Parathyroid adenoma (tissue), 2 donors: Measurements from ENCODE around the gene UGT1A3.

Source experiments
- H2AFZ ChIP-seq: fragments of 300-600 bp; sonication (generic); one replicate; pipeline ENCODE4 v1.7.0; 2017; ENCODE audit warnings: antibody characterized with exemption, mild to moderate bottlenecking
- H3K27ac ChIP-seq: fragments of 300-600 bp; sonication (generic); one replicate; pipeline ENCODE4 v1.7.0; 2017
- H3K27me3 ChIP-seq: fragments of 300-600 bp; sonication (generic); one replicate; pipeline ENCODE4 v1.7.0; 2017; ENCODE audit warnings: low read length; ENCODE audit not compliant: control insufficient read depth, insufficient read depth
- H3K36me3 ChIP-seq: fragments of 300-600 bp; sonication (generic); one replicate; pipeline ENCODE4 v1.7.0; 2017; ENCODE audit warnings: low read length; ENCODE audit not compliant: control insufficient read depth, insufficient read depth
- H3K4me1 ChIP-seq: fragments of 300-600 bp; sonication (generic); one replicate; pipeline ENCODE4 v1.7.0; 2017; ENCODE audit warnings: control low read depth
- H3K4me2 ChIP-seq: fragments of 300-600 bp; sonication (generic); one replicate; pipeline ENCODE4 v1.7.0; 2017; ENCODE audit warnings: low read length
- H3K4me3 ChIP-seq: fragments of 300-600 bp; sonication (generic); one replicate; pipeline ENCODE4 v1.7.0; 2017; ENCODE audit warnings: low read depth, low read length
- H3K79me2 ChIP-seq: fragments of 300-600 bp; sonication (generic); one replicate; pipeline ENCODE4 v1.7.0; 2017; ENCODE audit warnings: control low read depth
- H3K9ac ChIP-seq: fragments of 300-600 bp; sonication (generic); one replicate; pipeline ENCODE4 v1.7.0; 2017; ENCODE audit warnings: mild to moderate bottlenecking
- H3K9me3 ChIP-seq: fragments of 300-600 bp; sonication (generic); one replicate; pipeline ENCODE4 v1.7.0; 2017; ENCODE audit warnings: low read length; ENCODE audit not compliant: control insufficient read depth
- TF ChIP-seq, protein P1 (sequence below): fragments of 300-600 bp; sonication (generic); IDR thresholded peaks from one replicate; pipeline ENCODE4 v1.7.0; 2017; ENCODE audit warnings: antibody characterized with exemption, mild to moderate bottlenecking
- donor health status: primary hyperparathyroidism.

The UGT1A3 gene

GRCh38 chr2:233816334-233816733 is 87.5 kb downstream of the UGT1A3 start:
- no peaks in the 10 kb centered on the region for H3K4me1 ChIP-seq
- no peaks in the 10 kb centered on the region for H3K79me2 ChIP-seq
- no peak overlapping the region for H2AFZ ChIP-seq
- TF ChIP-seq, protein P1, sequence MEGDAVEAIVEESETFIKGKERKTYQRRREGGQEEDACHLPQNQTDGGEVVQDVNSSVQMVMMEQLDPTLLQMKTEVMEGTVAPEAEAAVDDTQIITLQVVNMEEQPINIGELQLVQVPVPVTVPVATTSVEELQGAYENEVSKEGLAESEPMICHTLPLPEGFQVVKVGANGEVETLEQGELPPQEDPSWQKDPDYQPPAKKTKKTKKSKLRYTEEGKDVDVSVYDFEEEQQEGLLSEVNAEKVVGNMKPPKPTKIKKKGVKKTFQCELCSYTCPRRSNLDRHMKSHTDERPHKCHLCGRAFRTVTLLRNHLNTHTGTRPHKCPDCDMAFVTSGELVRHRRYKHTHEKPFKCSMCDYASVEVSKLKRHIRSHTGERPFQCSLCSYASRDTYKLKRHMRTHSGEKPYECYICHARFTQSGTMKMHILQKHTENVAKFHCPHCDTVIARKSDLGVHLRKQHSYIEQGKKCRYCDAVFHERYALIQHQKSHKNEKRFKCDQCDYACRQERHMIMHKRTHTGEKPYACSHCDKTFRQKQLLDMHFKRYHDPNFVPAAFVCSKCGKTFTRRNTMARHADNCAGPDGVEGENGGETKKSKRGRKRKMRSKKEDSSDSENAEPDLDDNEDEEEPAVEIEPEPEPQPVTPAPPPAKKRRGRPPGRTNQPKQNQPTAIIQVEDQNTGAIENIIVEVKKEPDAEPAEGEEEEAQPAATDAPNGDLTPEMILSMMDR: no peak
- H3K27me3 ChIP-seq: no peaks in the 10 kb centered on the region
- no peaks in the 10 kb centered on the region for H3K9me3 ChIP-seq
- no peak overlapping the region for H3K27ac ChIP-seq
- H3K36me3 ChIP-seq: no peaks in the 10 kb centered on the region
- H3K4me2 ChIP-seq: no peak overlapping the region
- H3K4me3 ChIP-seq: no peak overlapping the region
- H3K9ac ChIP-seq: no peak overlapping the region

GRCh38 chr2:233816771-233817170 is 87.9 kb downstream of the UGT1A3 start:
- Histone ChIP-seq H2AFZ (no peak overlapping the region), H3K27me3 (no peaks in the 10 kb centered on the region), H3K9me3 (no peaks in the 10 kb centered on the region), H3K9ac (no peak overlapping the region), H3K4me1 (no peaks in the 10 kb centered on the region), H3K4me3 (no peak overlapping the region), H3K79me2 (no peaks in the 10 kb centered on the region), H3K4me2 (no peak overlapping the region), H3K36me3 (no peaks in the 10 kb centered on the region), H3K27ac (no peak overlapping the region)
- TF ChIP-seq, protein P1: no peak

GRCh38 chr2:233817361-233817911 is 88.6 kb downstream of the UGT1A3 start:
- Histone ChIP-seq H3K9me3 (no peaks in the 10 kb centered on the region), H2AFZ (no peak overlapping the region)

DNA sequence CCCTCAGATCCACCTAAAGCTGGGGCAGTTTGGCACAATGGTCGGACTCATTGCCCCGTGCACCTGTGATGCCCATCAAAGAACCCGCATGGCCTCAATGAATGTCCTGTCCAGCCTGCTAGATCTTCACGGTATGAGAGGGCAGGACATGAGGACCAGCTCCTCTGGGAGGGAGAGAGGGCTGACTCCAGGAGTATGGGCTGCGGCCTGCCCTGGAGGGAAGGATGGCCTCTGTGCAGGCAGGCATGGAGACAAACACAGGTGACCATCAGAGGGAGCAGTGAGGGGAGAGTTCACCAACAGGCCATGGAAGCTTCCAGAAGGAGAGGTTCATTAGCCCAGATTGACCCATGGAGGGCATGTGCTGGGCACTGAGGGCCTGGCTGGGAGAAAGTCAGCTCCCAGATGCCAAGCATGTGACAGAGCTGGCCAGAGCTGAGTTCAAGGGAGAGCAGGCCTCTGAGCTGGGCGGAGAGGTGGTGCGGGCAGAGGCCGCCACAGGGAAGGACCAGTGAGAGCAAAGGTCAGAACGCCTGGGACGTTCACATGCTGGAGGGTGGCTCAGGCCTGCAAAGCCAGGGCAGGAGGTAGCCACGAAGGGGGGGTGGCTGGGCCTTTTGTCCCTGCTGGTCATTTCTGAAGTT is 89.3 kb downstream of the UGT1A3 start:
- no peak overlapping the region for H2AFZ ChIP-seq
- no peak overlapping the region for H3K9ac ChIP-seq
- H3K27me3 ChIP-seq: no peaks in the 10 kb centered on the region
- H3K79me2 ChIP-seq: no peaks in the 10 kb centered on the region
- H3K4me1 ChIP-seq: no peaks in the 10 kb centered on the region
- H3K4me2 ChIP-seq: no peak overlapping the region
- no peaks in the 10 kb centered on the region for H3K9me3 ChIP-seq
- H3K36me3 ChIP-seq: no peaks in the 10 kb centered on the region
- no peak overlapping the region for H3K4me3 ChIP-seq
- TF ChIP-seq, protein P1: no peak
- no peak overlapping the region for H3K27ac ChIP-seq

More at GRCh38 chr2:233817361-233817911, 88.6 kb downstream of the UGT1A3 start:
- no peak overlapping the region for H3K4me3 ChIP-seq
- TF ChIP-seq, protein P1: no peak
- no peaks in the 10 kb centered on the region for H3K27me3 ChIP-seq
- H3K4me1 ChIP-seq: no peaks in the 10 kb centered on the region
- no peak overlapping the region for H3K4me2 ChIP-seq
- no peak overlapping the region for H3K27ac ChIP-seq
- no peaks in the 10 kb centered on the region for H3K79me2 ChIP-seq
- H3K36me3 ChIP-seq: no peaks in the 10 kb centered on the region
- H3K9ac ChIP-seq: no peak overlapping the region
